GM10266 (cell line): ENCODE measurements around the gene AMH.

ENCODE experiments used
- DNase-seq: peaks from one replicate; pipeline ENCODE4 v3.0.0; 2012; ENCODE audit errors: extremely low spot score
- CTCF ChIP-seq: IDR thresholded peaks from 2 replicates; pipeline ENCODE4 v1.5.1; 2012; ENCODE audit warnings: mild to moderate bottlenecking, low read depth; ENCODE audit not compliant: control insufficient read depth, insufficient read depth; ENCODE audit errors: missing control alignments

AMH gene

GRCh38 chr19:2288818-2289713 is 39.9 kb downstream of the AMH start:
- no peak for DNase-seq
- no peak for TF ChIP-seq CTCF

- no peak for TF ChIP-seq CTCF
- peak; percentile 89 for DNase-seq
These were observed 40.8 kb downstream of the AMH start for GRCh38 chr19:2289714-2290435.

GRCh38 chr19:2290441-2291184 is 41.5 kb downstream of the AMH start:
- DNase-seq, result peak; percentile 67
- TF ChIP-seq CTCF, result no peak

- DNase-seq, result no peak
- no peak for TF ChIP-seq CTCF
These were observed 42.1 kb downstream of the AMH start for GRCh38 chr19:2291185-2291751.

GRCh38 chr19:2294687-2295335 is 45.7 kb downstream of the AMH start:
- TF ChIP-seq CTCF, result no peak
- DNase-seq, result no peak

GRCh38 chr19:2296141-2296540 is 47.0 kb downstream of the AMH start:
- TF ChIP-seq CTCF, result no peak
- no peak for DNase-seq
